ENCODE results near the gene ETV6. TPM values are rescaled to one million over a fixed set of nuclear protein-coding genes. Genes with fewer than 3 reads are reported as not detected.

ETV6 gene
- polyA plus RNA-seq, 3 donors: 6.8 to 45.1 (median 11.7) TPM

DNA sequence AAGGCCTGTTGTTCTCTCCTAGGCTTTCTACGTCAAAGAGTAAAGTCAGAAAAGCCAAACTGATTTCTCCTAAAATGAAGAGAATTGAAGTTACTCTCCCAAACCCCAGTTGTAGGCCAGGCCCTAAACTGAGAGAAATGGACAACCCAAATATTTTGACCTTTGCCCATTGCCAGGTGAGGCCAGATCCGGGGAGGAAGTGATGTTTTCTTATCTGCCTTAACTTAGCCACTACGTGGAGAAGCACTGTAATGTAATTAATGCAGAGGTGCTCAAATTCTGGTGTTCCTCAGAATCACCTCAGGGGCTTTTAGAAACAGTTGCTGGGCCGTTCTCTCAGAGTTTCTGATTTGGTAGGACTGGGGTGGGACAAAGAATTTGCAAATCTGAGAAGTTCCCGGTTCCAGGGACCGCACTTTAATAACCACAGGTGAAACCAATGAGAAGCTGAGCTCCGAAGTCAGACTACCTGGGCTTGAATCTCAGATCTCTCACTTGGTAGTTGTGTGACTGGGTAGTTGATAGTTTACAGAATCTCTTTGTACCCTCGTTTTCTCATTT is 73.2 kb downstream of the ETV6 start:
- H3K4me1 Mint-ChIP-seq: peaks cover 74% of the 10 kb centered on the region
- Histone ChIP-seq H3K27ac (ENCODE audit: low read depth in 1 of 2, low read length in 2 of 2) (no peak overlapping the region), H3K79me2 (ENCODE audit: insufficient read depth, low read length) (peaks cover 98% of the 10 kb centered on the region), H3K9ac (ENCODE audit: insufficient read depth, low read length, poor library complexity, severe bottlenecking) (no peak overlapping the region), H3K4me3 (replicated peaks in 1 of 3; ENCODE audit: low read depth in 2 of 3, low read length in 3 of 3) (no peak overlapping the region), H3K27me3 (ENCODE audit: control insufficient read depth in 2 of 2, insufficient read depth in 2 of 2, low read length in 2 of 2) (no peaks in the 10 kb centered on the region), H3K4me1 (ENCODE audit: control insufficient read depth in 1 of 2, insufficient read depth in 2 of 2, low read length in 2 of 2) (peaks cover 45 to 47% of the 10 kb centered on the region in 2 donors), H4K20me1 (ENCODE audit: insufficient read depth, low read length) (peaks cover 42% of the 10 kb centered on the region), H2AFZ (ENCODE audit: insufficient read depth, low read depth, low read length, poor library complexity, severe bottlenecking) (no peak overlapping the region), H3K36me3 (replicated peaks in 1 of 2; ENCODE audit: control insufficient read depth in 1 of 2, insufficient read depth in 2 of 2, low read length in 2 of 2) (peaks cover 0 to 5% of the 10 kb centered on the region in 2 donors), H3K9me3 (replicated peaks in 1 of 2; ENCODE audit: control insufficient read depth in 1 of 2, insufficient read depth in 1 of 2, low read length in 2 of 2) (peaks cover 0 to 3% of the 10 kb centered on the region in 2 donors), H3K4me2 (replicated peaks; ENCODE audit: extremely low read depth, low read length, poor library complexity, severe bottlenecking) (no peak overlapping the region)
- intact Hi-C loops (cut with micrococcal nuclease): loop anchor here in 1 of 2 donors (10.0 kb wide), 1 partner anchor 68 kb away; no protein-coding TSS in a partner anchor
- WGBS (ENCODE audit: insufficient coverage): 100% methylated on average over 1 of the region's 8 CpGs
- H3K9me3 Mint-ChIP-seq: peaks cover 1 to 6% (median 3%) of the 10 kb centered on the region in 7 donors
- DNase-seq: no peak
- no peaks in the 10 kb centered on the region for H3K27me3 Mint-ChIP-seq (ENCODE audit: low read depth in 3 of 3)
- no peak overlapping the region for H3K4me3 Mint-ChIP-seq
- H3K36me3 Mint-ChIP-seq: peaks cover 34 to 40% of the 10 kb centered on the region in 2 donors
- peak overlapping the region in 3 of 7 donors; percentile 22 to 57 (median 48) for H3K27ac Mint-ChIP-seq
- TF ChIP-seq, protein P1, sequence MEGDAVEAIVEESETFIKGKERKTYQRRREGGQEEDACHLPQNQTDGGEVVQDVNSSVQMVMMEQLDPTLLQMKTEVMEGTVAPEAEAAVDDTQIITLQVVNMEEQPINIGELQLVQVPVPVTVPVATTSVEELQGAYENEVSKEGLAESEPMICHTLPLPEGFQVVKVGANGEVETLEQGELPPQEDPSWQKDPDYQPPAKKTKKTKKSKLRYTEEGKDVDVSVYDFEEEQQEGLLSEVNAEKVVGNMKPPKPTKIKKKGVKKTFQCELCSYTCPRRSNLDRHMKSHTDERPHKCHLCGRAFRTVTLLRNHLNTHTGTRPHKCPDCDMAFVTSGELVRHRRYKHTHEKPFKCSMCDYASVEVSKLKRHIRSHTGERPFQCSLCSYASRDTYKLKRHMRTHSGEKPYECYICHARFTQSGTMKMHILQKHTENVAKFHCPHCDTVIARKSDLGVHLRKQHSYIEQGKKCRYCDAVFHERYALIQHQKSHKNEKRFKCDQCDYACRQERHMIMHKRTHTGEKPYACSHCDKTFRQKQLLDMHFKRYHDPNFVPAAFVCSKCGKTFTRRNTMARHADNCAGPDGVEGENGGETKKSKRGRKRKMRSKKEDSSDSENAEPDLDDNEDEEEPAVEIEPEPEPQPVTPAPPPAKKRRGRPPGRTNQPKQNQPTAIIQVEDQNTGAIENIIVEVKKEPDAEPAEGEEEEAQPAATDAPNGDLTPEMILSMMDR (IDR thresholded peaks at IDR 0.05): no peak

DNA sequence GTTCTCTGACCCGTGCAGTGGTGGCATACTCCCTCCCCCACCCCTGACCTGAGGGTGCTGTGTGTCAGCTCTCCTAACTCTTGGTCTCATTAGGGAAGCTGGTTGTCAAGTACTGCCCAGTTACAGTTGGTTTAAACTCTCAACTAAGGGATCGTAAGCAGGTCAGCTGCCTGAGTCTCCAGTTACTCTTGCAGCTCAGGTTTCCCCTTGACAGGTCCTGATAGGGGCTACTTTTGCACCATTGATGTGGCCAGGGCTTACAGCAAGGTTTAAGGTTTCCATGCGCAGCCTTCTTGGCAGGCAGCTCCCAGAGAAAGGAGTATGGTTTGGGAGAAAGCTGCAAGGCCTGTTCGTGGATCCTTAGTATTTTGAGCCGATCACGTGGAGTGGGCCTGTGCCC is 74.5 kb downstream of the ETV6 start:
- Histone ChIP-seq H3K4me1 (ENCODE audit: control insufficient read depth in 1 of 2, insufficient read depth in 2 of 2, low read length in 2 of 2) (peaks cover 43 to 46% of the 10 kb centered on the region in 2 donors), H3K27me3 (ENCODE audit: control insufficient read depth in 2 of 2, insufficient read depth in 2 of 2, low read length in 2 of 2) (no peaks in the 10 kb centered on the region), H3K36me3 (replicated peaks in 1 of 2; ENCODE audit: control insufficient read depth in 1 of 2, insufficient read depth in 2 of 2, low read length in 2 of 2) (no peaks in the 10 kb centered on the region), H3K9ac (ENCODE audit: insufficient read depth, low read length, poor library complexity, severe bottlenecking) (no peak overlapping the region), H3K9me3 (replicated peaks in 1 of 2; ENCODE audit: control insufficient read depth in 1 of 2, insufficient read depth in 1 of 2, low read length in 2 of 2) (peaks cover 0 to 3% of the 10 kb centered on the region in 2 donors), H2AFZ (ENCODE audit: insufficient read depth, low read depth, low read length, poor library complexity, severe bottlenecking) (no peak overlapping the region), H3K79me2 (ENCODE audit: insufficient read depth, low read length) (peaks cover 98% of the 10 kb centered on the region), H3K4me2 (replicated peaks; ENCODE audit: extremely low read depth, low read length, poor library complexity, severe bottlenecking) (no peak overlapping the region), H3K4me3 (replicated peaks in 1 of 3; ENCODE audit: low read depth in 2 of 3, low read length in 3 of 3) (no peak overlapping the region), H3K27ac (ENCODE audit: low read depth in 1 of 2, low read length in 2 of 2) (peak overlapping the region in 1 of 2 donors; percentile 69), H4K20me1 (ENCODE audit: insufficient read depth, low read length) (peaks cover 48% of the 10 kb centered on the region)
- TF ChIP-seq, protein P1 (IDR thresholded peaks at IDR 0.05): no peak
- Mint-ChIP-seq H3K4me3 (peak overlapping the region in 1 of 2 donors; percentile 34), H3K4me1 (peaks cover 63% of the 10 kb centered on the region), H3K9me3 (peaks cover 1 to 6% (median 3%) of the 10 kb centered on the region in 7 donors), H3K27me3 (ENCODE audit: low read depth in 3 of 3) (no peaks in the 10 kb centered on the region), H3K27ac (peak overlapping the region in 5 of 7 donors; percentile 37 to 75 (median 60)), H3K36me3 (peaks cover 25 to 38% of the 10 kb centered on the region in 2 donors)
- WGBS (ENCODE audit: insufficient coverage): 60% methylated on average over 4 of the region's 6 CpGs
- intact Hi-C loops (cut with micrococcal nuclease): loop anchor here in 1 of 2 donors (10.0 kb wide), 1 partner anchor 69 kb away; no protein-coding TSS in a partner anchor
- DNase-seq: no peak

All from CD14-positive monocyte (primary cell).